Fibroblast of skin of right biceps (primary cell): ENCODE results near the gene PAFAH1B2.

Experiments
- DNase-seq: peaks from one replicate; pipeline ENCODE4 v3.0.0-alpha.2; 2013

The PAFAH1B2 gene

DNA sequence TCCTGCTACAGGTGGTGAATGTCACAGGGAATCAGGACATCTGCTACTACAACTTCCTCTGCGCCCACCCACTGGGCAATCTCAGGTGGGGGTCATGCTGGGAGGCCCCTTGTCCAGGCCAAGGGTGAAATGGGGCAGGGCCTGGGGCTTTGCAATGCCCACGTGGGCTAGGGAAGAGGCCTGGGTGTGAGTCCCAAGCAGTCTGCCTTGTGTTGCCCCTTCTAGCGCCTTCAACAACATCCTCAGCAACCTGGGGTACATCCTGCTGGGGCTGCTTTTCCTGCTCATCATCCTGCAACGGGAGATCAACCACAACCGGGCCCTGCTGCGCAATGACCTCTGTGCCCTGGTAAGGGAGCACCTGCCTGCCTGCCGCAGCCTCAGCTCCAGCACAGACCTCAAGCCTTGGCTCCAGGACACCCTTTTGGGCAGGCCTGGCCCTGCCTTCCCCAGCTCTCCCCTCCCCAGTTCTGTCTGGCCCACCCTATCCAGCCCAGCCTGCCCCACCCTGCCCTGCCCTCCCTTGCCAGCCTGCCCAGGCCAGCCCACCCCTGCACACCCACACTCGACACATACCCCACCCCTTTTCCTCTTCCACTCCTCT is 46.0 kb downstream of the PAFAH1B2 start:
- DNase-seq: no peak

DNA sequence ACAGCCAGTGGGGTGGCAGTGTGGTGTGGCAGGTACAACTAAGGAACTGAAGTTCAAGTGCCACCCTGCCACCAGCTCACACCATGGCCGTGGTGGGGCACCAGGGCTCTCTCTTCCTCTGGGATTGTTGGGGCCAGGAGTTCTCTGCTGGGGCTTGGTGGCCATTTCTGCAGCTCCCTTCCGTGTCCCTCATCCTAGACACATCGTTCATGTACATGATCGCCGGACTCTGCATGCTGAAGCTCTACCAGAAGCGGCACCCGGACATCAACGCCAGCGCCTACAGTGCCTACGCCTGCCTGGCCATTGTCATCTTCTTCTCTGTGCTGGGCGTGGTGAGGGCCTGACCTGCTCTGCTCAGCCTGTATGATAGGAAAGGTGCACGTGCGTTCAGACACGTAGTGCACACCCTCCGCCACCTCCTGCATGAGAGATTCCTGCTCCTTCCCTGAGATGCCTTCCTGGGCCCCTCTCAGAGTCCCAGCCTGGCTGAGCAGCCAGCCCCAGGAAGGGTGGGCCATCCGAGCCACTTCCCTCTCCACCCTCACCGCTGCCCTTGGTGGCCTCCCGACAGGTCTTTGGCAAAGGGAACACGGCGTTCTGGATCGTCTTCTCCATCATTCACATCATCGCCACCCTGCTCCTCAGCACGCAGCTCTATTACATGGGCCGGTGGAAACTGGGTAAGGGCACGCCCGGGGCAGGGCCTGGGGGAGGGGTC is 47.8 kb downstream of the PAFAH1B2 start:
- DNase-seq: no peak

DNA sequence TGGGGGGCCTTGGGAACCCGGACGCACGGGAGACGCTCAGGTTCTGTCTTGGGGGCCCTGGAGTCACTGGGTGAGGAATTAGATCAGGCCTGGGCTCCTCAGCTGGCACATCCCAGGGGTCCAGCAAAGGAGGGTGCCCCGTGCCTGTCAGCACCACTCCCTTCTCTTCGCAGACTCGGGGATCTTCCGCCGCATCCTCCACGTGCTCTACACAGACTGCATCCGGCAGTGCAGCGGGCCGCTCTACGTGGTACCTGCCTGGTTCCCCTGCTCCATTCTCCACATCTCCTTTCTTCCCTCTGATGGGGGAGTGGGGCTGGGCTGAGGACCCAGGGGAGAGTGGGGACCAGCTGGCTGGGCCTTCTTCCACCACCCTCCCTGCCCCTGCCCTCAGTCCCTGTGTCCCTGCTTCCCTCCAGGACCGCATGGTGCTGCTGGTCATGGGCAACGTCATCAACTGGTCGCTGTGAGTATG is 48.4 kb downstream of the PAFAH1B2 start:
- no peak for DNase-seq

DNA sequence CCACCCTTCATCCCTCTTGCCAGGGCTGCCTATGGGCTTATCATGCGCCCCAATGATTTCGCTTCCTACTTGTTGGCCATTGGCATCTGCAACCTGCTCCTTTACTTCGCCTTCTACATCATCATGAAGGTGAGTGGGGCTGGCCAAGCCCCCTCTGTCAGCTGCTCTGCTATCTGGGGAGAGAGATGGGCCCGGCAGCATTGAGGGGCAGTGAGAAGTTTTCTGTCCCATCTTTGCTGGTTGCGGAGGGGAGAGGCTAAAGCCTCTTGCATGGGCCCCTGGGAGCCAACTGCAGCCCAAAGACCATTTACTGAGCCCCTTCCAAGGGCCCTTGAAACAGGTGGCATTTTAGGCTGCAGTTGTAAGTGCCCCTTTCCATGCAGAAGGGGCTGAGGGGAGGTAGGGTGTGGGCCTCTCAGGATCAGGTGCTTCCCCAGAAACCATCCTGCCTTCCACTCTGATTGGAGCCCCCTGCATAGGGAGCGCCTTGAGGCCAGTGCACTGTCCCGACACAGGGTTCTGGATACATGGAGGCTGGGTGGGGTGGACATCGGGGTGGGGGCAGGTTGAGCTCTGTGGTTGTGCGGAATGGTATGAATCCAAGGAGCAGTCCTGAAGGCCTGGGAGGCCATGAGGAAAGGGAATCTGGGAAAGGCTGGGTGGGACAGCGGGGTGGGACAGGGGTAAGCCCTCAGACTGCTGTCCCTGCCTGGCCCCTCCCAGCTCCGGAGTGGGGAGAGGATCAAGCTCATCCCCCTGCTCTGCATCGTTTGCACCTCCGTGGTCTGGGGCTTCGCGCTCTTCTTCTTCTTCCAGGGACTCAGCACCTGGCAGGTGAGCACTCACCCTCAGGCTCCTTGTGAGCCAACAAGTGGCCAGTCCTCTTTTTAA is 49.3 kb downstream of the PAFAH1B2 start:
- DNase-seq: no peak

DNA sequence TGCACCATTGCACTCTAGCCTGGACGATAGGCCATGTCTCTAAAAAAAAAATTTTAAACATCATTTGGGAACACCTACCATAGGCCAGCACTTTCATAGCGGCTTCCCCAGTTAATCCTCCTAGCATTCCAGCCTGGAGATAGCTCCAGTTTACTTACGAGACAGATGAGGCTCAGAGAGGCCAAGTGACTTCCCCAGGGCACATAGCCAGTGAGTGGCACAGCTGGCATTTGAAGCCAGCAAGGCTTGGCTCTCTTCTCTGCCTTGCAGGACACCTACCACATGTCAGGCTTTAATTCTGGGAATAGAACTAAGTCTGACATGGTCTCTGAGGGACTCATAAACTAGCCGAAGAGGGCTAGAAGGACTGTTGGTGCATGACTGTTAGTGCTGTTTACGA is 50.2 kb downstream of the PAFAH1B2 start:
- DNase-seq: no peak

DNA sequence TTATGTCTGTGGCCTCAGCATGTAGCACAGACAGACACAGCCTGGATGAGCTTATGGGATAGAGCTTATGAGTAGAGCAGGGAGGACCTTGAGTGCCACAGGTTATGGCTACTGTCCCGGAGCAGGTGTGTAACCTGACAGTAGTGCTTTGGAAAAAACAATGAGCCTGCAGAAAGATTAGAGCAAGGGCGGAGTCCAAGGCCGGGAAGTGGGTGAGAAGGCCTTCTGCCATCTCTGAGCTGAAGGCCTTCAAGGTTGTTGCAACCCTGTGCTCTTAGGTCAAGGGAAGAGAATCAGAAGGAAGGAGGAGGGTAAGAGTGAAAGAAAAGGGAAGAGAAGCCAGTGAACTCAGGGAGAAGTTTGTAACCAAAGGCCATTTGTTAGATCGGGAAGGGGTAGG is 51.2 kb downstream of the PAFAH1B2 start:
- DNase-seq: no peak

DNA sequence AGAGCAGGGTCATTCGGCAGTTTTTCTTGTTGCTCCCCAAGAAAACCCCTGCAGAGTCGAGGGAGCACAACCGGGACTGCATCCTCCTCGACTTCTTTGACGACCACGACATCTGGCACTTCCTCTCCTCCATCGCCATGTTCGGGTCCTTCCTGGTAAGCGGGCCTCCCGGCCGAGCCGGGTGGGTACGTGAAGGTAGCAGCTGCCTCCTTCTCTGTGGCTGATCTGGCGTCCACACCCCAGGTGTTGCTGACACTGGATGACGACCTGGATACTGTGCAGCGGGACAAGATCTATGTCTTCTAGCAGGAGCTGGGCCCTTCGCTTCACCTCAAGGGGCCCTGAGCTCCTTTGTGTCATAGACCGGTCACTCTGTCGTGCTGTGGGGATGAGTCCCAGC is 51.7 kb downstream of the PAFAH1B2 start:
- DNase-seq: no peak

DNA sequence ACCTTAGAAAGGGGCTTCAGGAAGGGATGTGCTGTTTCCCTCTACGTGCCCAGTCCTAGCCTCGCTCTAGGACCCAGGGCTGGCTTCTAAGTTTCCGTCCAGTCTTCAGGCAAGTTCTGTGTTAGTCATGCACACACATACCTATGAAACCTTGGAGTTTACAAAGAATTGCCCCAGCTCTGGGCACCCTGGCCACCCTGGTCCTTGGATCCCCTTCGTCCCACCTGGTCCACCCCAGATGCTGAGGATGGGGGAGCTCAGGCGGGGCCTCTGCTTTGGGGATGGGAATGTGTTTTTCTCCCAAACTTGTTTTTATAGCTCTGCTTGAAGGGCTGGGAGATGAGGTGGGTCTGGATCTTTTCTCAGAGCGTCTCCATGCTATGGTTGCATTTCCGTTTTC is 52.9 kb downstream of the PAFAH1B2 start:
- no peak for DNase-seq

DNA sequence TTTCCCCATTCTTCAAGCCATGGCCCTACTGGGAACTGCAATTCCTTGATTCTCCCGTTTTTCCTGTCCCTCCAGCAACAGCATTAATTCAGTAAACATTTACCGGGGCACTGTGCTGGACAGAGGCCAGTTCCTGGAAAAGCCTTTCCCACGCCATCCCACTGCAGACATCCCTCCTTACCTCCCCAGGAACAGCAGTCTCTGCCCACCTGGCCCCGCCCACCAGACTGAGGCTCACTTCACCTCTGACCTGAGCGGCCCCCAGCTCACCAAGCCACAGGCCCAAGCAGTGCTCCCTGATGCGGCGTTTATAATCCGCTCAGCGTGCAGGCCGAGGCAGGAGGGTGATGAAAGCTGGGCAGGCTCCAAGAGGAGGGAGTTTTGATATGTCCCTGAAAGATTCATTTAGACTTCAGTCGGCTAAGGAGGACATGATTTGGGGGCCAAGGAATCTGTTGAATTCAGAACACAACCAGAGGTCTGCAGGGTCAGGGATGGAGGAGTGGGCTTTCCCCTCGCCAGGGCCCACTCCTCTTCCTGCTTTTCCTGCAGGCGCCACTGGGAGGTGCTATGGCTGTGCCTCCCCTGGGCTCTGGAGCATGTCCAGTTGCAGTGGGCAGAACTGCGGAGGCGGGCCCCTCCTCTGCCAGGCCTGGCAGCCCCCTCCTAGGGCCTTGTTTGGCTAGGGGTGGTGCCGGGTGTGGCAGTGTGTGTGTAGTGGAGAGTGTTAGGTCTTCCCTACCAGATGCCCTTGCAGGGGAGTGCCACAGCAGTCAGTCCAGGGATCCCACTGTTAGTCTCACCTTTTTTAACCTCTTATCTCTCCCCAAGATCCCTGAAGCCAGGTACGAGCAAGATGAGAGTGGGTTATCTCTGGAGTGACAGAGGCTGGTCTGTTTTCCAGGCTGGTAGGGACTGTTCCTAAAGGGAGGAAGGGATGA is 53.7 kb downstream of the PAFAH1B2 start:
- DNase-seq: peak; percentile 60

DNA sequence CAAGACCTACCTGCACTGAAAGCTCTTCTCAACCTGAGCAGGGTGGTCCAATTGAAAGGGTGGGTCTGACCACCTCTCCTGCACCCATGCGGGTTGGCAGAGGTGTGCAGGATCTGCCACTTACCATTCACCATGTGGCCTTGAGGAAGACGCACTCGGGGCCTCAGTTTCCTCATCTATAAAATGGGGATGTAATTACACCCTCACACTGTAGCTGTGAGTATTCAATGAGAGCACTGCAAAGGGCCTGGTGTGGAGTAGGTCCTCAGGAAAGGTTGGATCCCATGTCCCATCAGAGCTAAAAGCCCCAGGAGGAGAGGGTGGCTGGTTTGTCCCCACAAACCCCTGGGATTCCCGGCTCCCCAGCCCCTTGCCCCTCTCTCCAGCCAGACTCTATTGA is 54.5 kb downstream of the PAFAH1B2 start:
- no peak for DNase-seq

DNA sequence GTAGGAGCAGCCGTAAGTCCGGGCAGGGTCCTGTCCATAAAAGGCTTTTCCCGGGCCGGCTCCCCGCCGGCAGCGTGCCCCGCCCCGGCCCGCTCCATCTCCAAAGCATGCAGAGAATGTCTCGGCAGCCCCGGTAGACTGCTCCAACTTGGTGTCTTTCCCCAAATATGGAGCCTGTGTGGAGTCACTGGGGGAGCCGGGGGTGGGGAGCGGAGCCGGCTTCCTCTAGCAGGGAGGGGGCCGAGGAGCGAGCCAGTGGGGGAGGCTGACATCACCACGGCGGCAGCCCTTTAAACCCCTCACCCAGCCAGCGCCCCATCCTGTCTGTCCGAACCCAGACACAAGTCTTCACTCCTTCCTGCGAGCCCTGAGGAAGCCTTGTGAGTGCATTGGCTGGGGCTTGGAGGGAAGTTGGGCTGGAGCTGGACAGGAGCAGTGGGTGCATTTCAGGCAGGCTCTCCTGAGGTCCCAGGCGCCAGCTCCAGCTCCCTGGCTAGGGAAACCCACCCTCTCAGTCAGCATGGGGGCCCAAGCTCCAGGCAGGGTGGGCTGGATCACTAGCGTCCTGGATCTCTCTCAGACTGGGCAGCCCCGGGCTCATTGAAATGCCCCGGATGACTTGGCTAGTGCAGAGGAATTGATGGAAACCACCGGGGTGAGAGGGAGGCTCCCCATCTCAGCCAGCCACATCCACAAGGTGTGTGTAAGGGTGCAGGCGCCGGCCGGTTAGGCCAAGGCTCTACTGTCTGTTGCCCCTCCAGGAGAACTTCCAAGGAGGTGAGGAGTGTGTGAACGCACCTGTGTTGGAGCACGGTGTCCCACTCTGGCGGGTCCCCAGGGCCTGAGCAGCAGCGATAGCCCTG is 55.2 kb downstream of the PAFAH1B2 start, which contains the start of gene TAGLN:
Gene TAGLN, plus strand, starts transcription at position 318 of the 863 bp plus-strand sequence. CDS start 3,644 bp downstream, outside the sequence.
- DNase-seq: peak; percentile 99

DNA sequence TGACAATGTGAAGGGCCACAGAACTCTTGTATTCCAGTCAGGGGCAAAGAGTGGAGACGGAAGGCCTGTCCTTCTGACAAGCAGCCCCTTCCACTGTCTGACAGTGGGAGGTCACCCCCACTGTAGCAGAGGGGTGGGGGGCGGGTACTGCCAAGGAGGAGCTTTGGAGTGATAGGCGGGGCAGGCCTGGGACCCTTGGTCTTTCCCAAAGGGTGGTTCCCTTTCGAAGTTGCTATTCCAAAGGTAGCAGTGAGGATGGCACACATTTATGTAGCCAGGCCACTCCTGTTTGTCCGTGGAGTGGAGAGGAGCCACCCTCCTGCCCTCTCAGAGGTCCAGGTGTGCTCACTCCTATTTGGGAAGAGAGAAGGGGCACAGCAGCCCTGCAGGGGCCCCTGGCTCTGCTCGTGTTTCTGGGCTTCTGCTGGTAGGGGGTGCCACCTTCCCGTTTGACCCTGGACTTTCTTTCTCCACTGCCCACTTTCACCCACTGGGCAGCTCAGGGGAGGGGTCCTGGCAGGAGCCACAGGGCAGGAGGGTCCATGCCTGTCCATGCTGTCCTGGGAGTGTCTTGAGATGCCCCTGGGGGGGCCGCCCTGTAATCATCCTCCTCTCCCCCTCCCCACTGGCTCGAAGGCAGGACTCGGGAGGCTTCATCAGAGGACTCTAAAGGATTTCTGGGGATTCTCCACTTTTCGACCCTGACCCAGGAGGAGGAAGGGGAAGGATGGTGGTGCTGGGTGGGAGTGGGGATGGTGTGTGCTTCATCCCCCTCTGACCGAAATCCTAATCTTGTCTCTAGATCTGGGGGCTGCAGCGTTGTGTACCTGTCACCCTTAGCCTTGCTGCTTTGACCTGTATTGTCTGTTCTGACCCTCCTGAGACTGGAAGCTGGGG is 56.1 kb downstream of the PAFAH1B2 start:
- peak; percentile 49 for DNase-seq

DNA sequence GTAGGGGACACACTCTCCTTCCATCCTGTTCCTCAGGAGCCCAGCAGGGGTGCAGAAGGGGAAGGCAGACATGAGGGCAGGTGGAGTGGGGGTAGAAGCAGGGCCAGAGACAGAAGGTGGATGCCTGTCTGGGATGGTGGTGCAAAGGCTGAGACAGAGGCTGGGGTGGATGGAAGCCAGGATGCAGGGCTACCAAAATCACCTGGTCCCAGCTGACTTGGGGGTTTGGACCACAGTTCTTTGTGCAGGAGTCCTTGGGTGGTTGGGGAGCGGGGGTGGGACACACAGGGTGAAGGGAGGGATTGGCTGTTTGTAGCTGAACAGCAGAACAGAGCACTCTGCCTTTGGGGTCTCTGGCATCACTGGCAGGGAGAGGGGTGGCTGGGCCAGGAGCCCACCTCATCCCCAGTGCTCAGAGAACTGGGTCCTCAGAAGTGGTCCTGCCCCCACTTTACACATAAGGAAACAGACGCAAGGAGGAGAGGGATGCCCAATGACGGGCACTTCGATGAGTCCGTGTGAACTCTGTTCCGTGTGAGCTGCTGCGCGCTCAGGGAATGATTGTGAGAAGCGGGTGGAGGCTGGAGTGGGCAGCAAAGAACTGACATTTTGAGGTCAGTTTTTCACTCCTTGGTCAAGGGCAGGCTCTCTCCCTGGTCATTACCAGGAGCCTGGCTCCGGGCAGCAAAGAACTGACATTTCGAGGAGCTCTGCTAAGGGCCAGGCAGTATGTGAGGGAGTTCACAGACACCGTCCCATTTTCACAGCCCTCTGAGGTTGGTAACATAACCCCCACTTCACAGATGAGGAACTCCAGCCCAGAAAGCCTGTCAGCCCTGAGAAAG is 56.9 kb downstream of the PAFAH1B2 start:
- no peak for DNase-seq

DNA sequence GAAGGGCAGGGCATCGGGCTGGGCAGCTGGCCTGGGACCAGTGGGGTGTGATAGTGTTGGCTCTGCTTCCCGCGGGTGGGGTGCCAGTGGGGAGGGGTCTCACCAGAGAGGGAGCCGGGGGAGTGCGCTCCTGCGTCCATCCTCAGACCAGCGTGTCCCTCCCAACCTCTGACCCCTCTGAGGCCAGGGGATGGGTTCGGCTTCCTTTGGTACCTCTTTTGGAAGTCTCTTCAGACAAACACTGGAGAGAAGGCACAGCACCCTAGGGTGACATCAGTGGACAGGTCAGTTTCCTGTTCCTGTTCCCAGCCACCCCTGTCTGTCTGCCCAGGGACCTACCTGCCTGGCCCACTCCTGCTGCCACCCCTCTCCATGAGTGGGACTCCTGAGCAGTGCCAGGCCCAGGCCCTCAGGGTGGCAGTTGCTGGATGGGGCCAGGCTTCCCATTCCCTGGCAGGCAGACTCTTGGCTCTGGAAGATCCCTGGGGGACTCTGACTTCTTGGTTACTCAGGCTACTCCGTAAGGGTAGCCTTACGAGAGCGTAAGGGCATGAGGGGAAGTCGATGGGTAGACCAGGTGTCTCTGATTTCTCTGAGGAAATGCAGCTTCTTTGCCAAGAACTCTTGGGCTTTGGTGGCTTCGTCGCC is 57.7 kb downstream of the PAFAH1B2 start:
- no peak for DNase-seq

DNA sequence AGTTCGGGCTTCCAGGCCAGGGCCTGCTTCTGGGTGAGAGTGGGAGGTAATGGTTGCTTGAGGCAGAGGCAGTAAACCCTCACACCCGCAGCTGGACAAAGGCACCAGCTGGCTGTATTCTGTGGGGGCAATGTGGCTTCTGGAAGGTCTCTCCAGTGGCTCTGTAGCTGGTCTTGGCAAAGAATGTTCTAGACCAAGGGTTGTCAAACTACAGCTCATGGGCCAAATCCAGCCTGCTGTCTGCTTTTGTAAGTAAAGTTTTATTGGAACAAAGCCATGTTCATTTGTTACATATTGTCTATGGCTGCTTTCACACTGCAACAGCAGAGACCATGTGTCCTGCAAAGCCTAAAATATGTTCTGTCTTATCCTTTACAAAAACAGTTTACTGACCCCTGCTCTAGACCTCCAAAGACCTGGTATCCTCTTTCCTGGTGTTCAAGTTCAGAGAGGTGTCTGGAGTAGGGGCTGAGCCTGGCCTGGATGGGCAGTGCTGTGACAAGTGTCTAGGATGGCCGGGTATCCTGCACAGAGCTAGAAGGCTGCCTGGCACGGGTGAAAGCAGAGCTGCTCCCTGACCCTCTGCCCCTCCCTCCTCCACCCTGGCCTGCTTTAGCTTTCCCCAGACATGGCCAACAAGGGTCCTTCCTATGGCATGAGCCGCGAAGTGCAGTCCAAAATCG is 58.4 kb downstream of the PAFAH1B2 start:
- DNase-seq: no peak

DNA sequence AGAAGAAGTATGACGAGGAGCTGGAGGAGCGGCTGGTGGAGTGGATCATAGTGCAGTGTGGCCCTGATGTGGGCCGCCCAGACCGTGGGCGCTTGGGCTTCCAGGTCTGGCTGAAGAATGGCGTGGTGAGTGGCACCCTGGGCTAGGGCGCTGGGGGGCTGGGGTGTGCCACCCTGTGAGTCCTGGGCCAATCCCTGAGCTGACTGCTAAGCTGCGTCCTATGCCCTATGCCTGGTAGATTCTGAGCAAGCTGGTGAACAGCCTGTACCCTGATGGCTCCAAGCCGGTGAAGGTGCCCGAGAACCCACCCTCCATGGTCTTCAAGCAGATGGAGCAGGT is 59.0 kb downstream of the PAFAH1B2 start:
- DNase-seq: no peak

DNA sequence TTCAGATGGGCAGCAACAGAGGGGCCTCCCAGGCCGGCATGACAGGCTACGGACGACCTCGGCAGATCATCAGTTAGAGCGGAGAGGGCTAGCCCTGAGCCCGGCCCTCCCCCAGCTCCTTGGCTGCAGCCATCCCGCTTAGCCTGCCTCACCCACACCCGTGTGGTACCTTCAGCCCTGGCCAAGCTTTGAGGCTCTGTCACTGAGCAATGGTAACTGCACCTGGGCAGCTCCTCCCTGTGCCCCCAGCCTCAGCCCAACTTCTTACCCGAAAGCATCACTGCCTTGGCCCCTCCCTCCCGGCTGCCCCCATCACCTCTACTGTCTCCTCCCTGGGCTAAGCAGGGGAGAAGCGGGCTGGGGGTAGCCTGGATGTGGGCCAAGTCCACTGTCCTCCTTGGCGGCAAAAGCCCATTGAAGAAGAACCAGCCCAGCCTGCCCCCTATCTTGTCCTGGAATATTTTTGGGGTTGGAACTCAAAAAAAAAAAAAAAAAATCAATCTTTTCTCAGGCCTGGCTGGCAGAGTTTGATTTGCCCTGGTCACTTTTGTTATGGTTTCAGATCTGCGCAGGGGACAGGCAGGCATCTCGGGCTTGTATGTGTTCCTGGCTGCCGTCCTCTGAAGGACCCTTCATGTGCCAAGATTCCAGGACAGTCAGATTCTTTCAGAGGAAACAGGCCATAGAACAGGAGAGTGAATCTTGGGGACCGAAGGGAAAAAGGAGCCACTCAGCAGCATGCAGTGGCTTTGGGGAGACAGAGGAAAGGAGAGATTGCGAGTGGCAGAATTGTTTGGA is 60.4 kb downstream of the PAFAH1B2 start:
- no peak for DNase-seq
